ENCODE results near the gene PCBP3.

The PCBP3 gene

GRCh38 chr21:45753445-45753844 lies 109.9 kb downstream of the PCBP3 start:
- no peak for DNase-seq (ENCODE audit: low read depth)

DNA sequence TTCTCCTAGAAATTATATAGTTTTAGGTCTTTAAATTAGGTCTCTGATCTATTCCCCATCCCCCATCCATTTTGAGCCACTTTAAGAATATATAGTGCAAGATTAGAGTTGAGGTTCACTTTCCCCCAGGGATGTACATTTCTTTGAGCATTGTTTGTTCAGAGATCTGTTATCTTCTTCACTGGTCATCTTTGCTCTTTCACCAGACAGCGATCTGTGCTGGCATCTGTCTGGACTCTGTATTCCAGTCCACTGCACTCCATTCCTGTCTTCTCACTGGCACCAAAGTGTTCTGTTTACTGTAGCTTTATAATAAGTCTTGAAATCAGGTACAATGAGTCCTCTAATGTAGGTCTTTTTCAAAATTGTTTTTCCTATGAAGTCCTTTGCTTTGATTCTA lies 112.5 kb downstream of the PCBP3 start:
- no peak for DNase-seq (ENCODE audit: low read depth)

DNA sequence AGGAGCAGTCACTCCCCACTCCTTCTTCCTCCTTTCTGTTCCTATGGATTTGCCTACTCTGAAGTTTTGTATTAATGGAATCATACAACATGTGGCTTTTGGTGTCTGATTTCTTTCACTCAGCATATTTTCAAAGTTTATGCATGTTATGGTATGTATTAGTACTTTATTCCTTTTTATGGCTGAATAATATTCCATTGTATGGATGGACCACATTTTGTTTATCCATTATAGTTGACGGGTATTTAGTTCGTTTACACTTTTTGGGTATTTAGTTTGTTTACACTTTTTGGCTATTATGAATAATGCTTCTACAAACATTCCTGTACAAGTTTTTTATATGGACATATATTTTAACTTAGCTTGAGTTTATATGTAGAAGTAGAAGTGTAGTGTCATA lies 113.1 kb downstream of the PCBP3 start:
- no peak for DNase-seq (ENCODE audit: low read depth)

DNA sequence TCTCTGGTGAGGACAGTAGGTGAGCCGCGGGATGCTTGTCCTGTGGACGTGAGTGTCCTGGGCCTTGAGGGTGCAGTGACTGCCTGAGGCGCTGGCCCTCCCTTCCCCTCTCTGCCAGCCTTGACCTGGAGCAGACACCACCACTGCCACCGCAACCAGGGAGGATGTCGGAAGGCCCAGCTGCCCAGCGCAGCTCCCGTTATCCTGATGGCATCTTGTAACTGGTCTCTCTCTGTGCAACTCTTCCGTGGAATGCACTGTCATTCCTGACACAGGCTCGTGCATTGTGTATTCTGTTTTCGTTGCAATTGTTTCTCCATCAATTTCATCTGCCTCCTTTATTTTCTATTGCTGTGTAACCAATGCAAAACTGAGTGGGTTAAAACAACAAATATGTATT lies 118.2 kb downstream of the PCBP3 start:
- DNase-seq (ENCODE audit: low read depth), result no peak

DNA sequence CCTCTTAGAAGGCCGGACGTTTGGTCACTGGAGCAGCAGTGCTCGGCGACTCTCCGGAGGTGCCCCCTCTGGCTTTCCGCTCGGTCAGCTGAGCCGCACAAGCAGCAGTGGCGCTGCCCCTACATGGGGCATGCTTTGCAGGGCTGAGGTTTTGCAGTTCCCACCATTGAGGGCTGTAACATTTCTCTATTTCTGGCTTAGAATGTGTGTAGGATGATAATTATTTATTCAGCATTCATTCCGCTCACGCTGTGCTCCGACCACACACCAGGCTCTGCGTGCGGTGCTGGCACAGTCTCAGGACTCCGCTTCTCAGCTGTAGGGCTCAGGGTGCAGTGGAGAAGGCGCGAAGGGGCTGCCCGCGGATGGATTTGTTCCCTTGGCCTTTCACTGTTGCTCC lies 119.5 kb downstream of the PCBP3 start:
- DNase-seq (ENCODE audit: low read depth), result no peak

GRCh38 chr21:45763506-45763905 lies 120.0 kb downstream of the PCBP3 start:
- no peak for DNase-seq (ENCODE audit: low read depth)

DNA sequence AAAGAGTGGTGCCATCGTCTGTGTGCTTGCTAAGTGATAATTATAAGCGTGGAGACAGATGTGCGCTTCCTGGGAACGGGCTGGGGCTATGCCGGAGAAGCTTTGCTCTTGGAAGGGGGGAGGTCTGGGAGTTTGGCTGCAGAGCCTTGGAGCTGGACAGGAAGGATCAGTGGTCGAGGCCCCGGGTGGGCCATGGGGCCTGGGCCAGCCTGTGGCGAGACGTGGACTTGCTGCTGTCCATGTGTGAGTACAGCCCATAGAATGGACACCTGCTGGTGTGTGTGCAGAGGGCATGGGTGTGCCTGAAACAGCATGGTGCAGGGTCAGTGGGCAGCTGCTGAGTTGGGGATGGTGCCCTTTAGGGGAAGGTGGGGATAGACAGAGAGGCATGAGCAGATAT lies 121.3 kb downstream of the PCBP3 start:
- no peak for DNase-seq (ENCODE audit: low read depth)

GRCh38 chr21:45765375-45765774 lies 121.8 kb downstream of the PCBP3 start:
- no peak for DNase-seq (ENCODE audit: low read depth)

DNA sequence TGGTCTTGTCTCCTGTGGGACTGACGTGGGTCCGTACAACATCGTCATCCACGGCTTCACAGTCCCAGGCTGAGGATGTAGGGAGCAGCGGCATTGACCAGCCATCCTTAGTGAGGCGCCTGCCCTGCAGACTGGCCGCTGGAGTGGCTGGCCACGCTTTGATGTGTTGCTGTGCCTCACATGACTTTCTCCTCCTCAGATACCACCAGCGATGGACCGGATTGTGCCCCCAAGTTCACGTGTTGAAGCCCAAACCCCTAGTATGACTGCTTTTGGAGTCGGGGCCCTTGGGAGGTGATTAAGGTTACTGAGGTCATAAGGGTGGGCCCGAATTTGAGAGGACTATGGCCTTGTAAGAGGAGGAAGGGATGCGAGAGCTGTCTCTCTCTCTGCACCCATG lies 122.5 kb downstream of the PCBP3 start:
- no peak for DNase-seq (ENCODE audit: low read depth)

GRCh38 chr21:45766501-45766900 lies 123.0 kb downstream of the PCBP3 start:
- DNase-seq (ENCODE audit: low read depth), result no peak

DNA sequence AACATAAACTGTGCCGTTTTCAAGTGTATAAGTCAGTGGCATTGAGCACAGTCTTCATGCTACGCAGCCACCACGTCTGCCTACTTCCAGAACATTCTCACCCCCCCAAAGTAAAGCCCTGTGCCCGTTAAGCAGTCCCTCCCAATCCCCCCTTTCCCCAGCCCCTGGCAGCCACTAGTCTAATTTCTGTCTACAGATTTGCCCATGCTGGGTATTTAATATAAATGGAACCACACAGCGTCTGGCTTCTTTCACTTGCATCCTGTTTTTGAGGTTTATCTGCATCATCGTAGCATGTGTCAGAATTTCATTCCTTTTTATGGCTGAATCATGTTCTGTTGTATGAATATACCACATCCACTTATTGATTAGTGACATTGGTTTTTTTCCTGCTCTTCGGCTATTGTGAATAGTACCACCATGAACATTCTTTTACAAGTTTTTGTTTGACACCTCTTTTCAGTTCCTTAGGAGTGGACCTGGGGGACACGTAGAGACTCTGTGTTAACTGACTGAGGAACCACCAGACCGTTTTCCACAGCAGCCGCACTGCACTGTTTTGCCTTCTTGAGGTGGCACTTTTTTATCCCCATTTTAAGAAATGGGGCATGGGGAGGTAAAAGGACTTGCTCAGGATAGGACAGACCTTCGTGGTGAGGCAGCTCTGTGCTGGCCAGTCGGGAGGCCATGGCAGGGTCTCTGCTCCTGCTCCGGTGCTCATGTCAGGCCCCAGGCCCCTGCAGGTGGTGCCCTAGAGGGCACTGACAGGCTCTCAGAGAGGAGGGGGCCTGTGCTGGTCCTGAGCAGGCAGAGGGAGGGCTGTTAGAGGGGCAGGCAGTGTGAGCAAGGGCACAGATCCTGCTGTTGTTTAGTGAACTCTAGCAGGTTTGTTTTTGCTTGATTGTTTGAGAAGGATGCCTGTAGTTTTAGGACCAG lies 123.8 kb downstream of the PCBP3 start:
- no peak for DNase-seq (ENCODE audit: low read depth)

- DNase-seq (ENCODE audit: low read depth), result no peak
Measured at GRCh38 chr21:45768011-45768739, 124.7 kb downstream of the PCBP3 start.

- no peak for DNase-seq (ENCODE audit: low read depth)
Measured at GRCh38 chr21:45768740-45769048, 125.2 kb downstream of the PCBP3 start.

DNA sequence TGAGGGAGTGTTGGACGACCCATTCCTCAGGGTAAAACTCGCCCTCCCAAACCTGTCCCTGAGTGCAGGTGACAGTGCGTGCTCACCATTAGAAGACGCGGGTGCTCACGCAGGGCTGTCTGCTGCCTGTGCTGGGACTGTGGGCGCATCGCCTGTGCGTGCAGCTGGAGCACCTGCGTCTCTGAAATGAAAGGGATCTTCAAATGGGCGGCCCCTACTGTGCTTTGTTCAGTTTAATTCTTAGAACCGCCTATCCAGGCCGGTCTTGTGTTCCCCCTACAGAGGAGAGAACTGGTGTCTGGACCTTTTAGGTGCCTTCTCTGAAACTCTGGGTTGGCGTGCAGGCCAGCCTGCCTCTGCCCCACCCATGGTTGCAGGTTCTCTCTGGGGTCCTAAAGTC lies 125.8 kb downstream of the PCBP3 start:
- no peak for DNase-seq (ENCODE audit: low read depth)

GRCh38 chr21:45769896-45770295 lies 126.4 kb downstream of the PCBP3 start:
- DNase-seq (ENCODE audit: low read depth), result no peak

DNA sequence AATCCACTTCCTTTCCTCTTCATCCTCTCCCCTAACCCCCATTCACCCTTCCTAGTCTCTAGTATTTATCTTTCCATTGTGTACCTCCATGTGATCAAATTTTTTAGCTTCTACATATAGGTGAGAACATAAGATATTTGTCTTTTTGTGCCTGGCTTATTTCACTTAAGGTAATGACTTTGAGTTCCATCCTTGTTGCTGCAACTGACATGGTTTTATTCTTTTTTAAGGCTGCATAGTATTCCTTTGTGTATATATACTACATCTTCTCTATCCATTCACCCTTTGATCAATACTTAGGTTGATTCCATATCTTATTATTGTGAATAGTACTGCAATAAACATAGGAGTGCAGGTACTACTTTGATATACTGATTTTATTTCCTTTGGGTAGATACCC lies 128.7 kb downstream of the PCBP3 start:
- DNase-seq (ENCODE audit: low read depth), result no peak

DNA sequence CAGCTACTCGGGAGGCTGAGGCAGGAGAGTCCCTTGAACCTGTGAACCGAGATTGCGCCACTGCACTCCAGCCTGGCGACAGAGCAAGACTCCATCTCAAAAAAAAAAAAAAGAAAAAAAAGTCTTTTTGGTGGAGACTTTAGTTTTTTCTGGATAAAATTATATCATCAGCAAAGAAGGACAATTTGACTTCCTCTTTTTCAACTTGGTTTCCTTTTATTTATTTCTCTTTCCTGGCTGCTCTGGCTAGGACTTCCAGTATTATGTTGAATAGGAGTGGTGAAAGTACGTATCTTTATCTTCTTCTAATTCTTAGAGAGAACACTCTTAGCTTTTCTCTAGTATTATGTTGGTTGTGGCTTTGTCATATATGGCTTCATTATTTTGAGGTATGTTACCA lies 130.8 kb downstream of the PCBP3 start:
- DNase-seq (ENCODE audit: low read depth), result no peak

DNA sequence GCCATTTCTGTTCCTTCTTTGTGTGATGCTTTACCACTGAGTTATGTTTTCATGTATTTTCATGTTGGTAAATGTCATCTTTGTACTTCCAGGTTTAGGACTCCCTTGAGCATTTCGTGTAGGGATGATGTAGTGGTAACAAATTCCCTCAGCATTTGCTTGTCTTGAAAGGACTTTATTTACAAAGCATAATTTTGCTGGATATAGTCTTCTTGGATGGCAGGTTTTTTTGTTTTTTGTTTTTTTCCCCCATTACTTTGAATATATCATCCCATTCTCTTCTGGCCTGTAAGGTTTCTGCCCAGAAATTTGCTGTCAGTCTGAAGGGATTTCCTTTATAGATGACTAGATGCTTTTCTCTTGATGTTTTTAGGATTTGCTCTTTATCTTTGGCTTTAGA lies 133.4 kb downstream of the PCBP3 start:
- no peak for DNase-seq (ENCODE audit: low read depth)

GRCh38 chr21:45778686-45779085 lies 135.2 kb downstream of the PCBP3 start:
- no peak for DNase-seq (ENCODE audit: low read depth)

DNA sequence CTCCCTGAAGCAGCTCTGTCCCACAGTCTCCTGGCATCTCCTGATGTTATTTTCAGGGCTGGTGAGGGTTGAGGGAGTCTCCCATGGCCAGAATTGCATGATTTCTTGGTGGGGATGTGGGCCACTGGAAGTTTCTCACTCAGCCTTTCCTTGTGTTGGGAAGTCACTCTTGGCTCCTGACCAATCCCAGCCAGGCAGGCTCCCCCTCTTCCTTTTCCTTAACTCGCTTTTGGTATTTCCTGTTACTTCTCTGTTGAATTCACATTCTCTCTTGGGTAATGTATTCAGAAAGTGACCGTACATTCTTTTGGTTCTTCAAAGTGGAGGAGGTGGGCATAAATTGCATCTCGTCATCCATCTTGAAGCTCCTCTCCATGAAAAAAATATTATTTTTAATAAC lies 135.7 kb downstream of the PCBP3 start:
- DNase-seq (ENCODE audit: low read depth), result no peak

DNA sequence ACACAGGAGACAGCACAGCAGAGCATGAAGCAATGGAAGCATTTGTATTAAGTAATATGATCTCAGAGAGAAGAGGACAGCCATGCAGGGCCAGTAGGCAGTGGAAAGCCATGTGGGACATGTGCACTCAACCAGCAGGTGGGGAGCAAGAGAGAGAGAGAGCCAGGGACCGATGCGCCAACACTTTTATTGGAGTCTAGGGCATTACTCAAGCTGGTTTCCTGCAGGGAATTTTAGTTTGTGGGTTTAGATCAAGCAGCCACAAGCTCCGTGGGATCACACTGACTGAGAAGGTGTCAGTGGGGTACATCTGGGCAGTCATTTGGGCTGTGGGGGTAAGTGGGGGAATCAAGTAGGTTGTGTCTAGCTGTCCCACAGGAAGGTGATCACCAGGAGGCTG lies 137.1 kb downstream of the PCBP3 start:
- DNase-seq (ENCODE audit: low read depth), result no peak

GRCh38 chr21:45781741-45782140 lies 138.2 kb downstream of the PCBP3 start:
- DNase-seq (ENCODE audit: low read depth), result no peak

GRCh38 chr21:45786660-45787059 lies 143.1 kb downstream of the PCBP3 start:
- DNase-seq (ENCODE audit: low read depth), result no peak

DNA sequence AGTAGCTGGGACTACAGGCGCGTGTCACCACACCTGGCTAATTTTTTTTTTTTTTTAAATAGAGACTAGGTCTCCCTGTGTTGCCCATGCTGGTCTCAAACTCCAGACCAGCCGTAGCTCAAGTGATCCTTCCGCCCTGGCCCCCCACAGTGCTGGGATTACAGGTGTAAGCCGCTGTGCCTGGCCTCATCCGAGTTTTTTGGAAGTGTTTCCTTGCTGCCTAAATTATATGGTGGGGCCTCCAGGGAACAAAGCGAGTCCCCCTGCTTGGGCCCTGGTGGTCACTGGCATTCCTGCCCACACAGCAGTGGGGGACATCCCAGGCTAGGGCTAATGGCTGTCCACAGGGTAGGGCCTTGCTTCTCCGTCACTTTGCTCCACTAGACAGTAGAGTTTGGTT lies 143.8 kb downstream of the PCBP3 start:
- no peak for DNase-seq (ENCODE audit: low read depth)

Measured in T-helper 22 cell (primary cell).